Measurements from ENCODE around the gene KRT81. TPM values are rescaled to one million over a fixed set of nuclear protein-coding genes. Genes with fewer than 3 reads are reported as not detected.
"Not testable (repeated sequence)": the region's sequence is repeated elsewhere in the genome, so short reads cannot be mapped to it uniquely, and the experiment has no call there.

Gene KRT81
- polyA plus RNA-seq, 1 experiment = 2.3 TPM

- H3K4me3 ChIP-seq (ENCODE audit: low read depth, low read length); H3K9me3 ChIP-seq (ENCODE audit: control insufficient read depth, insufficient read depth, low read length); DNase-seq (ENCODE audit: low read depth, low spot score); H3K27ac ChIP-seq (ENCODE audit: low read depth, low read length); POLR2A ChIA-PET: not testable (repeated sequence)
- CTCF ChIA-PET = interaction anchor here (0.6 to 1.4 kb wide), 2 partner anchors 9 to 131 kb away, joined by 3 to 5 read pairs; no protein-coding TSS in a partner anchor
- H3K27me3 ChIP-seq (ENCODE audit: control insufficient read depth, insufficient read depth, low read length) = peaks cover 12% of the 10 kb centered on the region
Observed at GRCh38 chr12:52287816-52288805, 3.2 kb downstream of the KRT81 start.

DNA sequence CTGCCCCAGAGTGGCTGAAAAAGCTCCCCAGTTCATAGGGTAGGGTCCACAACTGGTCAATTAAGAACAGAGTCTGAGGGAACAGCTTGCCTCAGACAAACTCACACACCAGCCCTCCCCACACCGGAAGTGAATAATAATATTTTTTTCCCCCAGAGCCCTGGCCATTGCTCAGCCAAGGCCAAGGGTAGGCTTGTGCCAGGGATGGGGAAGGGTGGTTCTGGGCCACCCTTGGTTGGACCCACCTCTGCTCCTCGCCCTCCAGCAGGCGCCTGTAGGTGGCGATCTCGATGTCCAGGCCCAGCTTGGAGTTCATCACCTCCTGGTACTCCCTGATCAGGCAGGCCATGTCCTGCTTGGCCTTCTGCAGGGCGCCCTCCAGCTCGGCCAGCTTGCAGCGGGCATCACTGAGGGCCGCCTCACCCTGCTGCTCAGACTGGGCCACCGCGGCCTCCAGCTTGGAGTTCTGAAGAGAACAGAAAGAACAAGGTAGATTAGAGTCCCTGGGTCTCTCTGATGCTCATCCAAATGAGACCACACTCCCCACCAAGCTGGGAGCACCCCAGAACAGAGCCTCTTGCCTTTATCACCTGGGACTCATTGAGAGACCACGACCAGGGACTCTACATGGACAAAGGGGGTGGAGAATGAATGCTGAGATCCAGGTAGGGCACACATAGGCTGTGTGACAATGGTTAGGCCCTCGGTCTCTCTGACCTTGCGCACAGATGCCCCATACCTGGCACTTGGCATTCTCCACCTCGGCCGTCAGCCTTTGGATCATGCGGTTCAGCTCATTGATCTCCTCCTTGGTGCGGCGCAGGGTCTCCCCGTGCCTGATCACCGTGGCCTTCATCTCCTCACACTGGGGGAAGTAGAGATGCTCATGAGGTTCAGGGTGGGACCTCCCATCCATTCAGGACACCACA, 4.2 kb downstream of the KRT81 start:
- H3K9me3 ChIP-seq (ENCODE audit: control insufficient read depth, insufficient read depth, low read length); H3K27ac ChIP-seq (ENCODE audit: low read depth, low read length); H3K4me3 ChIP-seq (ENCODE audit: low read depth, low read length); POLR2A ChIA-PET; DNase-seq (ENCODE audit: low read depth, low spot score); H3K27me3 ChIP-seq (ENCODE audit: control insufficient read depth, insufficient read depth, low read length): not testable (repeated sequence)
- CTCF ChIA-PET = interaction anchor here (1.4 to 1.6 kb wide), 3 partner anchors 9 to 130 kb away, joined by 4 to 5 read pairs (median 4); no protein-coding TSS in a partner anchor

DNA sequence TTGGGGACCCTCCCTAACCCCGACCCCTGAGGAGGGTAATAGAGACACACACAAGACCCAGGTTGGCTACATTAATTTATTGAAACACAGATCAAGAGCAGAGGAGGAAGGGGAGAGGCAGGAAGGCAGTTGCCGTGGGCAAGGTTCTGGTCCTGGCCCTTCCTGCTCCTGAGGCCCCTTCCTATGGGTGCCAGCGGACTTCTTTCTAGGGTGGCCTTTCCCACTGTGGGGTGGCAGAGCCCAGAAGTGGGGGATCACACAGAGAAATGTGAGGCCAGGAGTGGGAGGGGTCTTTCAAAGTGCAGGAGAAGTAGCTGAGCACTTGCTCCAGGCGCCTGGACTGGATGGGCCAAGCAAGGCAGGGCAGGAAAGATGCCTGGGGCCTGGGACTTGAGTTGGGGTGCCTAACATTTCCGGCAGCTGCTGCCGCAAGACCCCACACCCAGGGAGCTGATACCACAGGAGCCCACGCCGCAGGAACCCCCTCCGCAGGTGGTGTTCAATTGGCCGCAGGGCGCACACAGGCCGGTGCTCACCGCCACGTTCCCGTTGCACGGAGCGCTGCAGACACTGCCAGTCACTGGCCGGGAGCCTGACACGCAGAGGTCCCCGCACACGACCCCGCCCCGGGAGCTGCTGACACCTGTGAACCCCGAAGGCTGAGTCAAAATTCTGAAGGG, 5.3 kb downstream of the KRT81 start:
- TF ChIP-seq, protein P1, sequence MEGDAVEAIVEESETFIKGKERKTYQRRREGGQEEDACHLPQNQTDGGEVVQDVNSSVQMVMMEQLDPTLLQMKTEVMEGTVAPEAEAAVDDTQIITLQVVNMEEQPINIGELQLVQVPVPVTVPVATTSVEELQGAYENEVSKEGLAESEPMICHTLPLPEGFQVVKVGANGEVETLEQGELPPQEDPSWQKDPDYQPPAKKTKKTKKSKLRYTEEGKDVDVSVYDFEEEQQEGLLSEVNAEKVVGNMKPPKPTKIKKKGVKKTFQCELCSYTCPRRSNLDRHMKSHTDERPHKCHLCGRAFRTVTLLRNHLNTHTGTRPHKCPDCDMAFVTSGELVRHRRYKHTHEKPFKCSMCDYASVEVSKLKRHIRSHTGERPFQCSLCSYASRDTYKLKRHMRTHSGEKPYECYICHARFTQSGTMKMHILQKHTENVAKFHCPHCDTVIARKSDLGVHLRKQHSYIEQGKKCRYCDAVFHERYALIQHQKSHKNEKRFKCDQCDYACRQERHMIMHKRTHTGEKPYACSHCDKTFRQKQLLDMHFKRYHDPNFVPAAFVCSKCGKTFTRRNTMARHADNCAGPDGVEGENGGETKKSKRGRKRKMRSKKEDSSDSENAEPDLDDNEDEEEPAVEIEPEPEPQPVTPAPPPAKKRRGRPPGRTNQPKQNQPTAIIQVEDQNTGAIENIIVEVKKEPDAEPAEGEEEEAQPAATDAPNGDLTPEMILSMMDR (IDR thresholded peaks at IDR 0.05; ENCODE audit: low read depth, low read length) = no peak
- ChIA-PET CTCF (interaction anchor here (1.4 to 1.6 kb wide), 3 partner anchors 8 to 129 kb away, joined by 4 to 5 read pairs (median 4); no protein-coding TSS in a partner anchor), POLR2A (no interaction called here)
- Histone ChIP-seq H3K9me3 (ENCODE audit: control insufficient read depth, insufficient read depth, low read length) (no peaks in the 10 kb centered on the region; the same call in 1 of the 2 replicates), H3K4me3 (ENCODE audit: low read depth, low read length) (no peak overlapping the region), H3K27me3 (ENCODE audit: control insufficient read depth, insufficient read depth, low read length) (no peaks in the 10 kb centered on the region), H3K27ac (ENCODE audit: low read depth, low read length) (no peak overlapping the region)
- no peak for DNase-seq (ENCODE audit: low read depth, low spot score)

DNA sequence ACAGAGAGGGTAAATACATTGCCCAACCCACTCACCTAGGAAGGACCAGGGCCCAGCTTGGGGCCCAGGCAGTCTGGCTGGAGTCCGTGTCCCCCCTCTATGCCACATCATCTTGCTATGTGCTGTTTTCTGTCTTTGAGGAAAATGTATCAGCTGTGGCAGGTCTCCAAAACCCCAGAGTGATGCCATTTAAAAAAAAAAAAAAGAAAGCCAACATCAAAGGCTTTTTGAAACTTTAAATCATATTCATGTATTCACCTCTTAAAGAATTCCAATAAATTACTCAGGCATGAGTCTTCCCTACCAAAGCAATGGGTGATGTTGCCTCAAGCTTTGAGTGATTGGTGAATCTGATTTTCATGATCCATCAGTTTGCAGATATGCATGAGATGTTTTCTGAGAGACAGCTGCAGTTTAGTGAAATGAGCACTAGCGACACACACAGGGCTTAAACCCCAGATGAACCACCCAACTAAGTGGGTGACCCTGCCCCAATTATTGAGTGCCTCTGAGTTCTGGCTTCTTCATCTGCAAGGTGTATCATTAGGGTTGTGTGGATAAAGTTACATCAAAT, 6.1 kb downstream of the KRT81 start:
- Histone ChIP-seq H3K4me3 (ENCODE audit: low read depth, low read length) (no peak overlapping the region), H3K27me3 (ENCODE audit: control insufficient read depth, insufficient read depth, low read length) (no peaks in the 10 kb centered on the region), H3K9me3 (ENCODE audit: control insufficient read depth, insufficient read depth, low read length) (no peaks in the 10 kb centered on the region; the same call in 1 of the 2 replicates), H3K27ac (ENCODE audit: low read depth, low read length) (no peak overlapping the region)
- ChIA-PET POLR2A (no interaction called here), CTCF (interaction anchor here (0.6 kb wide), 1 partner anchor 31 kb away, joined by 4 read pairs; no protein-coding TSS in a partner anchor)
- TF ChIP-seq, protein P1 (IDR thresholded peaks at IDR 0.05; ENCODE audit: low read depth, low read length) = no peak
- no peak for DNase-seq (ENCODE audit: low read depth, low spot score)

GRCh38 chr12:52284562-52285171, 6.7 kb downstream of the KRT81 start:
- DNase-seq (ENCODE audit: low read depth, low spot score) = no peak
- TF ChIP-seq, protein P1 (IDR thresholded peaks at IDR 0.05; ENCODE audit: low read depth, low read length) = no peak
- Histone ChIP-seq H3K4me3 (ENCODE audit: low read depth, low read length) (no peak overlapping the region), H3K27ac (ENCODE audit: low read depth, low read length) (no peak overlapping the region), H3K27me3 (ENCODE audit: control insufficient read depth, insufficient read depth, low read length) (no peaks in the 10 kb centered on the region), H3K9me3 (ENCODE audit: control insufficient read depth, insufficient read depth, low read length) (no peaks in the 10 kb centered on the region; the same call in 1 of the 2 replicates)
- POLR2A ChIA-PET = no interaction called here
- CTCF ChIA-PET = no interaction called here

Data from AG04450 (cell line).